ENCODE measurements around the gene KCNK6. TPM values are rescaled to one million over a fixed set of nuclear protein-coding genes. Genes with fewer than 3 reads are reported as not detected.
"Not testable (repeated sequence)": the region's sequence is repeated elsewhere in the genome, so short reads cannot be mapped to it uniquely, and the experiment has no call there.

KCNK6 gene
- total RNA-seq, 1 donor from 2014 or later: 15.8 TPM

DNA sequence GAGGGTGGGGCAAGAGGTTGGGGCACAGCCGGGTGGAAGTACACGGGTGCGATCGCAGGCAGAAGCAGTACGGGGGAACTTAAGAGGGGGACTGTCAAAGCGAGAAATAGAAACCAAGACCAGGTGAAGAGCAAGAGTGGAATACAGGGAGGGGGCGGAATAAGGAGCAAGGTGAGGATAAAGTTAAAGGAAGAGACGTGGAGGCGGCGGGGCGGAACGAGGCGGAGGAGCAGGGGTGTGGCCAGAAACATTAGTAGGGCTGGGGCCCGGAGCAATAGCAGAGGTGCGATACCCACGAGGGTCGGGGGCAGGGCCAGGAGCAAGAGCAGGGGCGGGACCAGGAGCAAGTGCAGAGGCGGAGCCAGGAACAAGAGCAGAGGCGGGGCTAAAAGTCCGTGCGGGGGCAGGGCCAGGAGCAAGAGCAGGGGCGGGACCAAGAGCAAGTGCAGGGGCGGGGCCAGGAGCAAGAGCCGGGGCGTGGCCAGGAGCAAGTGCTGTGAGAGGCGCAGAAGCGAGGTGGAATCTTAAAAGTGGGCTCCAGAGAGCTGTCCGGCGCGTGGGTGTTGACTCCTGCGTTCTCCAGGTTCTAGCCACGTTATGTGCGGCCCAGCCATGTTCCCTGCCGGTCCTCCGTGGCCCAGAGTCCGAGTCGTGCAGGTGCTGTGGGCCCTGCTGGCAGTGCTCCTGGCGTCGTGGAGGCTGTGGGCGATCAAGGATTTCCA, 17.2 kb downstream of the KCNK6 start:
- no peaks in the 10 kb centered on the region for H3K36me3 Mint-ChIP-seq (ENCODE audit: low read depth, unreplicated experiment)
- H3K27me3 Mint-ChIP-seq (ENCODE audit: unreplicated experiment): peaks cover 2% of the 10 kb centered on the region
- peak; percentile 94 for DNase-seq (ENCODE audit: low spot score)
- TF ChIP-seq, protein P1, sequence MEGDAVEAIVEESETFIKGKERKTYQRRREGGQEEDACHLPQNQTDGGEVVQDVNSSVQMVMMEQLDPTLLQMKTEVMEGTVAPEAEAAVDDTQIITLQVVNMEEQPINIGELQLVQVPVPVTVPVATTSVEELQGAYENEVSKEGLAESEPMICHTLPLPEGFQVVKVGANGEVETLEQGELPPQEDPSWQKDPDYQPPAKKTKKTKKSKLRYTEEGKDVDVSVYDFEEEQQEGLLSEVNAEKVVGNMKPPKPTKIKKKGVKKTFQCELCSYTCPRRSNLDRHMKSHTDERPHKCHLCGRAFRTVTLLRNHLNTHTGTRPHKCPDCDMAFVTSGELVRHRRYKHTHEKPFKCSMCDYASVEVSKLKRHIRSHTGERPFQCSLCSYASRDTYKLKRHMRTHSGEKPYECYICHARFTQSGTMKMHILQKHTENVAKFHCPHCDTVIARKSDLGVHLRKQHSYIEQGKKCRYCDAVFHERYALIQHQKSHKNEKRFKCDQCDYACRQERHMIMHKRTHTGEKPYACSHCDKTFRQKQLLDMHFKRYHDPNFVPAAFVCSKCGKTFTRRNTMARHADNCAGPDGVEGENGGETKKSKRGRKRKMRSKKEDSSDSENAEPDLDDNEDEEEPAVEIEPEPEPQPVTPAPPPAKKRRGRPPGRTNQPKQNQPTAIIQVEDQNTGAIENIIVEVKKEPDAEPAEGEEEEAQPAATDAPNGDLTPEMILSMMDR (IDR thresholded peaks at IDR 0.05; ENCODE audit: unreplicated experiment): no peak
- H3K4me3 Mint-ChIP-seq (ENCODE audit: unreplicated experiment): peak overlapping the region; percentile 95
- H3K9me3 Mint-ChIP-seq (ENCODE audit: unreplicated experiment): no peaks in the 10 kb centered on the region
- no peak overlapping the region for H3K27ac Mint-ChIP-seq (ENCODE audit: unreplicated experiment)
- H3K4me1 Mint-ChIP-seq (ENCODE audit: unreplicated experiment): peaks cover 7% of the 10 kb centered on the region

DNA sequence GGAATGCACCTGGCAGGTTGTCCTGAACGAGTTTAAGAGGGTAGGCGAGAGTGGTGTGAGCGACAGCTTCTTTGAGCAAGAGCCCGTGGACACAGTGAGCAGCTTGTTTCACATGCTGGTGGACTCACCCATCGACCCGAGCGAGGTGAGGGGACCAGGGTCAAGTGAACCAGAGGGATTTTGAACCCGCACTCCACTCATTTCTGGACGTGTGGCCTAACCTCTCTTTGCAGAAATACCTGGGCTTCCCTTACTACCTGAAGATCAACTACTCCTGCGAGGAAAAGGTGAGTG, 17.7 kb downstream of the KCNK6 start:
- DNase-seq (ENCODE audit: low spot score): no peak
- Mint-ChIP-seq H3K4me3 (ENCODE audit: unreplicated experiment) (peak overlapping the region; percentile 95), H3K27ac (ENCODE audit: unreplicated experiment) (no peak overlapping the region), H3K36me3 (ENCODE audit: low read depth, unreplicated experiment) (no peaks in the 10 kb centered on the region), H3K27me3 (ENCODE audit: unreplicated experiment) (peaks cover 2% of the 10 kb centered on the region), H3K9me3 (ENCODE audit: unreplicated experiment) (no peaks in the 10 kb centered on the region), H3K4me1 (ENCODE audit: unreplicated experiment) (peaks cover 7% of the 10 kb centered on the region)
- TF ChIP-seq, protein P1 (IDR thresholded peaks at IDR 0.05; ENCODE audit: unreplicated experiment): no peak

DNA sequence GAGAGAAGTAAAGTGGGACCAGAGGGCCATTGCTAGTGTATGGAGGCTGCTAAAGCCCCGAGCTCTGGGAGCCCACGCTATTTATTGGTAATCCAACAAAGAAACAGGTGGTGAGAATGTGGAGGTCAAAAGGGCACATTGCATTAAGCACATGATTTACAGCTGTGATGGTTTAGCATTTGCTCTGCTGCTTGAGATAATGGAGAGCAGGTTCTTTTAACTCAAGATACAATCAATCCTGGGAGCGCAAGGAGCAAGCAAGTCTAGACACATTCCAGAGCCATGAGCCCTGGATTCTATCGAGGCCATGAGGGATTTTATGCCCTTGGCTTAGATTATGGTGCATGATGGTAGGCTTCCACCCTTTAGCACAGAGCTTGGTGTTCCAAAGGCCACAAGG, 19.4 kb downstream of the KCNK6 start:
- not testable (repeated sequence) for H3K27ac Mint-ChIP-seq (ENCODE audit: unreplicated experiment); H3K4me3 Mint-ChIP-seq (ENCODE audit: unreplicated experiment); H3K4me1 Mint-ChIP-seq (ENCODE audit: unreplicated experiment); H3K9me3 Mint-ChIP-seq (ENCODE audit: unreplicated experiment); H3K27me3 Mint-ChIP-seq (ENCODE audit: unreplicated experiment); DNase-seq (ENCODE audit: low spot score); H3K36me3 Mint-ChIP-seq (ENCODE audit: low read depth, unreplicated experiment)

DNA sequence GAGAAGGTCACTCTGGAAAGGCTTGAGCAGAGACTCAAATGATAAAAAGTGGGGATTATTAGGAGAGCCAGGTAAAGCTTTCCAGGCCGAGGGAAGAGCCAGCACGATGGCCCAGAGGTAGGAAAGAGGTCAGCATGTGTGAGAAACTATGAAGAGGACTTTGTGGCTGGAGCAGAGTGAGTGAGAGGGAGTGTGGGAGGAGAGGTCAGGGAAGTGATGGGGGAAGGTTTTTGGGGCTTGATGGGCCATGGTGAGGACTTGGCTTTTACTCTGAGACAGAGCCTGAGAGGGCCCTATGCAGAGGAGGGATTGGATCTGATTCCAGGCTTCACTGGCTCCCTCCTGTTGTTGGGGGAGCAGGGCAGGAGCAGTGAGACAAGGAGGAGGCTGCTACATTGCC, 21.3 kb downstream of the KCNK6 start:
- Mint-ChIP-seq H3K36me3 (ENCODE audit: low read depth, unreplicated experiment) (peaks cover 2% of the 10 kb centered on the region), H3K27me3 (ENCODE audit: unreplicated experiment) (peaks cover 4% of the 10 kb centered on the region), H3K9me3 (ENCODE audit: unreplicated experiment) (no peaks in the 10 kb centered on the region), H3K27ac (ENCODE audit: unreplicated experiment) (no peak overlapping the region), H3K4me1 (ENCODE audit: unreplicated experiment) (peaks cover 7% of the 10 kb centered on the region), H3K4me3 (ENCODE audit: unreplicated experiment) (no peak overlapping the region)
- TF ChIP-seq, protein P1 (IDR thresholded peaks at IDR 0.05; ENCODE audit: unreplicated experiment): no peak
- no peak for DNase-seq (ENCODE audit: low spot score)

GRCh38 chr19:38346837-38347236, 27.2 kb downstream of the KCNK6 start:
- TF ChIP-seq, protein P1 (IDR thresholded peaks at IDR 0.05; ENCODE audit: unreplicated experiment): no peak
- Mint-ChIP-seq H3K4me1 (ENCODE audit: unreplicated experiment) (no peaks in the 10 kb centered on the region), H3K27me3 (ENCODE audit: unreplicated experiment) (peaks cover 6% of the 10 kb centered on the region), H3K4me3 (ENCODE audit: unreplicated experiment) (no peak overlapping the region), H3K36me3 (ENCODE audit: low read depth, unreplicated experiment) (peaks cover 5% of the 10 kb centered on the region), H3K9me3 (ENCODE audit: unreplicated experiment) (no peaks in the 10 kb centered on the region), H3K27ac (ENCODE audit: unreplicated experiment) (no peak overlapping the region)
- DNase-seq (ENCODE audit: low spot score): no peak
